DMS 273 (cell line): ENCODE measurements around the gene LILRB1.
"Not testable (repeated sequence)": the region's sequence is repeated elsewhere in the genome, so short reads cannot be mapped to it uniquely, and the experiment has no call there.

Experiments
- DNase-seq: peaks from one replicate; lab custom pipeline; 2025; ENCODE audit not compliant: unreplicated experiment; lab: John Stamatoyannopoulos, UW

Gene LILRB1

DNA sequence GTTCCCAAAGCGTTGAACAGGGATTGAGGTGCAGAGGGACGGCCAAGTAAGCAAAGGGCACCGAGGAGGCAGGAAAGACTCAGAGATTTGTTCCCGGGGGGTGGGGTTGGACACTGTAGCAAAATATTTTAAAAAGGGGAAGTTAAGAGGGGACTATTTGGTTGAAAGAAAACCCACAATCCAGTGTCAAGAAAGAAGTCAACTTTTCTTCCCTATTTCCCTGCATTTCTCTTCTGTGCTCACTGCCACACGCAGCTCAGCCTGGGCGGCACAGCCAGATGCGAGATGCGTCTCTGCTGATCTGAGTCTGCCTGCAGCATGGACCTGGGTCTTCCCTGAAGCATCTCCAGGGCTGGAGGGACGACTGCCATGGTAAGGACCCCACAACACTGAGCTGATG, at the start of gene LILRB1:
Gene LILRB1, plus strand, starts transcription at position 223 of the 400 bp plus-strand sequence. CDS start 590 bp downstream, outside the sequence.
- DNase-seq, result not testable (repeated sequence)

- no peak for DNase-seq
Observed at GRCh38 chr19:54586397-54586796, 43.9 kb upstream of the LILRB1 start.

DNA sequence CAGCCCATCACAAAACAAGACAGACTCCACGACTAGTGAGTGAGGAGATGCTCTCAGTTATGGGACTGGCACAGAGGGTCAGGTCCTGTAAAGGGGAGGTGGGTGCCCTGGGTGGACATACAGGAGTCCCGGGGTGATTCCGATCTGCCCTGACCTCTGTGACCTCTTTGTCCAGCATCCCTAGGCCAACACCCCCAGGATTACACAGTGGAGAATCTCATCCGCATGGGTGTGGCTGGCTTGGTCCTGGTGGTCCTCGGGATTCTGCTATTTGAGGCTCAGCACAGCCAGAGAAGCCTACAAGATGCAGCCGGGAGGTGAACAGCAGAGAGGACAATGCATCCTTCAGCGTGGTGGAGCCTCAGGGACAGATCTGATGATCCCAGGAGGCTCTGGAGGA, 43.3 kb upstream of the LILRB1 start:
- DNase-seq, result no peak

DNA sequence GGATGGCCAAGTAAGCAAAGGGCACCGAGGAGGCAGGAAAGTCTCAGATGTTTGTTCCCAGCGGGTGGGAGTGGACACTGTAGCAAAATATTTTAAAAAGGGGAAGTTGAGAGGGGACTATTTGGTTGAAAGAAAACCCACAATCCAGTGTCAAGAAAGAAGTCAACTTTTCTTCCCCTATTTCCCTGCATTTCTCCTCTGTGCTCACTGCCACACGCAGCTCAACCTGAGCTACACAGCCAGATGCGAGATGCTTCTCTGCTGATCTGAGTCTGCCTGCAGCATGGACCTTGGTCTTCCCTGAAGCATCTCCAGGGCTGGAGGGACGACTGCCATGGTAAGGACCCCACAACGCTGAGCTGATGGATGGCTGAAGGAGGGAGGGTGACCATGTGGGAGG, 36.8 kb upstream of the LILRB1 start, which contains the start of gene LILRA1:
Gene LILRA1, plus strand, starts transcription at position 188 of the 400 bp plus-strand sequence. CDS start 613 bp downstream, outside the sequence.
- DNase-seq, result not testable (repeated sequence)

DNA sequence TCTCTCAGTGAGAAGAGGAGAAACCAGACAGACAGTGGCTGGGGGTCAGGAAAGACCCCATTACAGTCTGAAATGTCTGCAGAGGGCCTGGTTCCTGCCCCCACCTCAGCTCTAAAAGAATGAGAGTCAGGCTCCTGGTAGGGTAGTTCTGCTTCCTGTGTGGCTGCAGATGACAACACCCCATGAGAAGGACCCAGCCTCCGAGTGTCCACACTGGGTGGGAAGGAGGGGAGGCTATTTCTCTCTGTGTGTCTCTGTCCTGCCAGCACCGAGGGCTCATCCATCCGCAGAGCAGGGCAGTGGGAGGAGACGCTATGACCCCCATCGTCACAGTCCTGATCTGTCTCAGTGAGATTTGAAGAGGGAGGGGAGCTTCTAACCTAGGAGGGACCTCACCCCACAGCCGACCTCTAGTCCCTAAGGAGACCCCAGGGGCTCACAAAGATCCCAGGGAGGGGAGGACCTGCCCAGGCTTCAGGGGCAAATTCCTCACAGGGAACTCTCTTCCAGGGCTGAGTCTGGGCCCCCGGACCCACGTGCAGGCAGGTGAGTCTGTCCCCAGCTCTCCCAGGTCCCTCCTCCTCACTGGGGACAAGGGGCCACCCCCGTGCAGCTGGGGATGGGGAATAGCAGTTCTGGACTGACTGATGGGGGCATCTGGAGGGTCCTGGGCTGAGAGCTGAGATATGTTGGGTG, 36.2 kb upstream of the LILRB1 start:
- DNase-seq, result not testable (repeated sequence)

DNA sequence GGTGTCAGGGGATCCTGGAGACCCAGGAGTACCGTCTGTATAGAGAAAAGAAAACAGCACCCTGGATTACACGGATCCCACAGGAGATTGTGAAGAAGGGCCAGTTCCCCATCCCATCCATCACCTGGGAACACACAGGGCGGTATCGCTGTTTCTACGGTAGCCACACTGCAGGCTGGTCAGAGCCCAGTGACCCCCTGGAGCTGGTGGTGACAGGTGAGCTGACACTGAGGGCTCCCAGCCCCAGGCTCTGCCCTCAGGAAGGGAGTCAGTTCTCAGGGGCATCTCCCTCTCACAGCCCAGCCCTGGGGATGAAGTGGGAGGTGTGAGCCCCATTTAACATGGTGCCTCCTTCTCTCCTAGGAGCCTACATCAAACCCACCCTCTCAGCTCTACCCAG, 35.5 kb upstream of the LILRB1 start:
- DNase-seq, result no peak

GRCh38 chr19:54595680-54596436, 34.4 kb upstream of the LILRB1 start:
- DNase-seq, result not testable (repeated sequence)

GRCh38 chr19:54600212-54600611, 30.1 kb upstream of the LILRB1 start:
- no peak for DNase-seq

- no peak for DNase-seq
Observed at GRCh38 chr19:54606230-54606629, 24.1 kb upstream of the LILRB1 start.

DNA sequence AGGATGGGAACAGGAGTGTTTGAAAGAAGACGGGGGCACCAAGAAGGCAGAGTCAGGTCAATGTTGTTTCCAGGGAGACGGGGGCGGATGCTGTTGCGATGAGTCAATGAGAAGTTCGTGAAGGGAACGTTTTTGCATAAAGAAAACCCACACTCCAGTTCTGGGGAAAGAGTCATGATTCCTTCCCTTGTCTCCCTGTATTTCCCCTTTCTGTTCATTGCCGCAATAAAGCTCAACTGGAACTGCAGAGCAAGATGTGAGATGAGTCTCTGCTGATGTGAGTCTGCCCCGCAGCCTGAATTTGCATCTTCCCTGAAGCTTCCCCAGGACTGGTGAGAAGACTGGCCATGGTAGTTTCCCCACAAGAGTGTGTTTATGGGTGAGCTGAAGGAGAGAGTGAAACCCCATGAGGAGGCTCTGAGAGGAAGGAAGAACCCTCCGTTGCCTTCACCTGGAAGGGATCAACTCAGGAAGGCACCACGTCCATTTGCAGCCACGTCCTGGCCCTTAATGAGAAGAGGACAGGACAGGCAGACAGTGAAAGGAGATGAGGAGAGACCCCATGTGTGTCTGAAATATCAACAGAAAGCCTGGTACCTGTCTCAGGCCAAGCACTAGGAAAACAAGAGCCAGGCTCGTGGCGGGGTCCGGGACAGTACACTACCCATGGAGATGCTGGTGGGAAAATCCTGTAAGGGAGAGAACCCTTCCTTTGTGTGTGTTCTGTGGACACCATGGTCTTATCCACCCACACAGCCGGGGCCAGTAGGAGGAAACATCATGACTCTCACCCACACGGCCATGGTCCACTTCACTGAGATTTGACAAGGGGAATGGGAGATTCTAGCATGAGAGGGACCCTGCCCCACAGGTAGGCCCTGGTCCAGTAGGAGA, 23.1 kb upstream of the LILRB1 start:
- no peak for DNase-seq

DNA sequence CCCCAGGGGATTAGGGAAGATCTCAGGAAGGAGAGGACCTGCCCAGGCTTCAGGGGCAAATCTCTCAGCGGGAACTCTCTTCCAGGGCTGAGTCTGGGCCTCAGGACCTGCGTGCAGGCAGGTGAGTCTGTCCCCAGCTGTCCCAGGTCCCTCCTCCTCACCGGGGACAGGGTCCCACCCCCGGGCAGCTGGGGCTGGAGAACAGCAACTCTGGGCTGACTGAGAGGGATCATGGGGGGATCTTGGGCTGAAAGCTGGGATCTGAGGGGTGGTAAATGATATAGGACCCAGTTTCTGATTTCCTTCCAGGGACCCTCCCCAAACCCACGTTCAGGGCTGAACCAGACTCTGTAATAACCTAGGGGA, 22.5 kb upstream of the LILRB1 start:
- no peak for DNase-seq

DNA sequence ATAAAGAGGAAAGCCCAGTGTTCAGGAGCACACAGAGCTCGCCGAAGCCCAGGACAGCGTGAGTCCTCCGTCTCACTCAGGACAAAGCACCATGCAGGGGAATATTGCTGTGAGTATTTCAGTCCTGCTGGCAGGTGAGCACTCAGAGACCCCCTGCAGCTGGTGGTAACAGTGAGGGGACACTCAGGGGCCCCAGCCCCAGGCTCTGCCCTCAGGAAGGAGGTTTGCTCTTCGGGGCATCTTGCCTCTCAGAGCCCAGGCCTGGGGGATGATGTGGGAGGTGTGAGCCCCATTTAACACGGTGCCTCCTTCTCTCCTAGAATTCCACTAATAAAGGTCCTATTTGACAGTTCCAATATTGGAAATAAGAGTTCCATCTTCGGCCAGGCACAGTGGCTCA, 22.1 kb upstream of the LILRB1 start:
- DNase-seq, result no peak

DNA sequence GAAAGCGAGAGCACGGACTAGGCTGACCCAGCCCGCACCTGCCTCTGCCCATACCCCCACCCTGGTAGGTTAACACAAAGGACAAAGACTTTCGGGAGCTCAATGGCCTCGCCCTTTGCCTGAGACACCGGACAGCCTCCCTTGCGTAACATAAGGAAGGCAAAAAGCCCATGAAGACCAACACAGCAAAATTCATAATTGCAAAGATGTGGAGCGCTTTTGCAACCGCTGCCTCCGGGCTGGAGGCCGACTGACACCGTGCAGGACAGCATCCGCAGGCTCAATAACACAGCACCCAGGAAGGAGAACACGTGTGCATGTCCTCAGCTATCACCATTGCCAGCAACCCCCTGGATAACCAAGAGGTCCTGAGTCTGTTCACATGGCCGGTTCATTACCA, 21.5 kb upstream of the LILRB1 start:
- DNase-seq, result no peak

GRCh38 chr19:54609356-54609791, 20.9 kb upstream of the LILRB1 start:
- DNase-seq, result no peak

GRCh38 chr19:54612428-54612827, 17.9 kb upstream of the LILRB1 start:
- DNase-seq, result no peak

DNA sequence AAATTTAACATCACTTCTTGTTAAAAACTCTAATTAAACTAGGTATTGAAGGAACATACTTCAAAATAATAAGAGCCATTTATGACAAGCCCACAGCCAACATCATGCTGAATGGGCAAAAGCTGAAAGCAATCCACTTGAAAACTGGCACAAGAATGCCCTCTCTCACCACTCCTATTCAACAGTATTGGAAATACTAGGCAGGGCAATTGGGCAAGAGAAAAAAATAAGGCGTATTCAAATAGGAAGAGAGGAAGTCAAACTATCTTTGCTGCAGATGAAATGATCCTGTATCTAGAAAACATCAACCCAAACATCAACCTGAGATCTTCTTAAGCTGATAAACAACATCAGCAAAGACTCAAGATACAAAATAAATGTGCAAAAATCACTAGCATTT, 15.6 kb upstream of the LILRB1 start:
- DNase-seq, result no peak

- DNase-seq, result no peak
Observed at GRCh38 chr19:54616057-54616456, 14.2 kb upstream of the LILRB1 start.

DNA sequence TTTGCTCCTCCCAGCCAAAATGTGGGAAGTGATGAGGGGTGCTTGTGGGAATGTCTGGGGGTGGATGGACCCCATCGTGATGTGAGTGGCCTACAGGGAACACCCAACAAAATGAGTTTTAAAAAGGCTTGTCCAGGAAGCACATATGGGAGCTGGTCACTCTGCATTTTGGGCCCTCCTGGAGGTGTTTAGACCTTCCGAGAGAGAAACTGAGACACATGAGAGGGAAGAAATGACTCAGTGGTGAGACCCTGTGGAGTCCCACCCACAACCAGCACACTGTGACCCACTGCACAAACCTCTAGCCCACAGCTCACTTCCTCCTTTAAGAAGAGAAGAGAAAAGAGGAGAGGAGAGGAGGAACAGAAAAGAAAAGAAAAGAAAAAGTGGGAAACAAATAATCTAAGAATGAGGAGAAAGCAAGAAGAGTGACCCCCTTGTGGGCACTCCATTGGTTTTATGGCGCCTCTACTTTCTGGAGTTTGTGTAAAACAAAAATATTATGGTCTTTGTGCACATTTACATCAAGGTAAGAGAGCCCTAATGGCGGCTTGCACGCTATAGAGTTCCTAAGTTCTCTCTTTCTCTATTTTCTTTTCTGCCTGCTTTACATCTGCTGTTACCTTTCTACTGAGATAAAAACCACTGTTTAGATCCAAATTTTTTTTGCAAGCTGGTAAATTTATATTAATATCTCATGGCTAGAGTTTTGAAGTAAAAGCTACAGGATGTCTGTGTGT, 13.3 kb upstream of the LILRB1 start:
- no peak for DNase-seq

- DNase-seq, result no peak
Observed at GRCh38 chr19:54620464-54620863, 9.8 kb upstream of the LILRB1 start.

DNA sequence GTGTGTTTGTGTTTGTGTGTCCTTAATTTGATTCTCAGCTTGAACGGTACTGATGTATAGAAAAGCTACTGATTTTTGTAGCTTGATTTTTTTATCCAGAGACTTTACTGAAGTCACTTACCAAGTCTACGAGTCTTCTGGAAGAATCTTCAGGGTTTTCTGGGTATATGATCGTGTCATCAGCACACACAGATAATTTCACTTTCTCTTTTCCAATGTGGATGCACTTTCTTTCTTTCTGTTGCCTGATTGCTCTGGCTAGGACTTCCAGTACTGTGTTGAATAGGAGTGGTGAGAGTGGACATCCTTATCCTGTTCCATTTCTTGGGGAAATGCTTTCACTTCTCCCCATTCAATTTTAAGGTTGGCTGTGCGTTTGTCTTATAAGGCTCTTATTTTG, 7.9 kb upstream of the LILRB1 start:
- no peak for DNase-seq

GRCh38 chr19:54624234-54624633, 6.0 kb upstream of the LILRB1 start:
- DNase-seq, result not testable (repeated sequence)
